Measurements from ENCODE around the gene COLQ. TPM values are rescaled to one million over a fixed set of nuclear protein-coding genes. Genes with fewer than 3 reads are reported as not detected.

Gene COLQ
- total and polyA plus RNA-seq, 12 donors, result 0.60 to 7.7 (median 2.0) TPM; not detected in 1

DNA sequence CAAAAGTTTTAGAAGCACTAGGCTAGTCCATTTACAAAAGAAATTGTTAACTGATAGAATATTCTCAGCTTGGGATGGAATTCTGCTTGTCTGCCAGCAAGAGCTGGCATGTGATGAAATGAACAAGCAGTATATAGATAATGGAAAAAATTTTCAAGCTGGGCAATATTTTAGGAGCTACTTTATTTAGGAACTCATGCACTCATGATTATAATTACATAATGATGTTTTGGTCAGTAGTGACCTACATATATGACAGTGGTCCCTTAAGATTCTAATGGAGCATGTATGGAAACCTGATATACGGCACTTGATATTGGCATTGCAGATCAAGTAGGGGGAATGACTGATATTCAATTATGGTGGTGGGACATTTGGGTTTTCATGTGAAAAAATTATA lies 88.0 kb downstream of the COLQ start:
- TF ChIP-seq, protein P1, sequence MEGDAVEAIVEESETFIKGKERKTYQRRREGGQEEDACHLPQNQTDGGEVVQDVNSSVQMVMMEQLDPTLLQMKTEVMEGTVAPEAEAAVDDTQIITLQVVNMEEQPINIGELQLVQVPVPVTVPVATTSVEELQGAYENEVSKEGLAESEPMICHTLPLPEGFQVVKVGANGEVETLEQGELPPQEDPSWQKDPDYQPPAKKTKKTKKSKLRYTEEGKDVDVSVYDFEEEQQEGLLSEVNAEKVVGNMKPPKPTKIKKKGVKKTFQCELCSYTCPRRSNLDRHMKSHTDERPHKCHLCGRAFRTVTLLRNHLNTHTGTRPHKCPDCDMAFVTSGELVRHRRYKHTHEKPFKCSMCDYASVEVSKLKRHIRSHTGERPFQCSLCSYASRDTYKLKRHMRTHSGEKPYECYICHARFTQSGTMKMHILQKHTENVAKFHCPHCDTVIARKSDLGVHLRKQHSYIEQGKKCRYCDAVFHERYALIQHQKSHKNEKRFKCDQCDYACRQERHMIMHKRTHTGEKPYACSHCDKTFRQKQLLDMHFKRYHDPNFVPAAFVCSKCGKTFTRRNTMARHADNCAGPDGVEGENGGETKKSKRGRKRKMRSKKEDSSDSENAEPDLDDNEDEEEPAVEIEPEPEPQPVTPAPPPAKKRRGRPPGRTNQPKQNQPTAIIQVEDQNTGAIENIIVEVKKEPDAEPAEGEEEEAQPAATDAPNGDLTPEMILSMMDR (IDR thresholded peaks at IDR 0.05), result no peak
- no peak for TF ChIP-seq POLR2A (IDR thresholded peaks at IDR 0.05)
- DNase-seq, result no peak
- Histone ChIP-seq H3K36me3 (replicated peaks in 1 of 2) (peaks cover 0 to 80% of the 10 kb centered on the region in 2 donors), H3K9me3 (replicated peaks in 1 of 3) (no peaks in the 10 kb centered on the region), H3K4me3 (no peak overlapping the region), H3K27ac (no peak overlapping the region), H3K27me3 (no peaks in the 10 kb centered on the region), H3K4me1 (replicated peaks in 1 of 2) (peaks cover 0 to 15% of the 10 kb centered on the region in 2 donors)
- WGBS, 4 donors, result 86 to 100% (median 93%) methylated on average over 1 of the region's 1 CpG
- intact Hi-C loops (cut with DNase I), result loop anchor here (5.0 to 10.0 kb wide), 2 partner anchors 121 to 124 kb away; no protein-coding TSS in a partner anchor

DNA sequence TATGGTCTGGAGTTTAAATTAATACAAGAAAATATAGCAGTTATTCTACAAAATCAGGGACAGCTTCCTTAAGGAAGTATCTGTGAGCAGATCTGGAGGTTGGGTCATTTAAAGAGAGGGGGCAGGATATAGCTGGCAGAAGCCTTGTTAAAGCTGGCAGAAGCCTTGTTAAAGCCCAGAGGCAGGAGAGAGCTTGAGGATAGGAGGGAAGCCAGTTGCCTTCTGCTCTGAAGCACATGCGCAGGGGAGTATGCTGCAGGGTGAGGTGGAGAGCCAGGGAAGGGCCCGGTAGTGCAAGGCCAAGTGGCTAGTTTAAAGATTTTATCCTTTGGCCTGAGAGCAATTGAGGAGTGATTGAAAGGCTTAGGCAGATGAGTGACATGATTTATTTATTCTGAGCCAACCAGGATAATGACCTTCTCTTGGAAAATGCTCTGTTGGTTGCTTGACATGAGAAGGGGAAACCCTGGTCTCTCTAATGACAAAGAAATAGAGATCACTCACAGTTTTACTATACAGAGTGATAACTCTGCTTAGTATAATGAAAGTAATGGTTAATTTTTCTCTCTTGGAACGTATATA lies 90.2 kb downstream of the COLQ start:
- WGBS, 4 donors, result 68 to 74% (median 71%) methylated on average over 3 of the region's 3 CpGs
- TF ChIP-seq, protein P1 (IDR thresholded peaks at IDR 0.05), result no peak
- no peak for TF ChIP-seq POLR2A (IDR thresholded peaks at IDR 0.05)
- Histone ChIP-seq H3K9me3 (replicated peaks in 1 of 3) (no peaks in the 10 kb centered on the region), H3K27ac (no peak overlapping the region), H3K36me3 (replicated peaks in 1 of 2) (peaks cover 0 to 59% of the 10 kb centered on the region in 2 donors), H3K4me1 (replicated peaks in 1 of 2) (peaks cover 6 to 26% of the 10 kb centered on the region in 2 donors), H3K4me3 (no peak overlapping the region), H3K27me3 (no peaks in the 10 kb centered on the region)
- DNase-seq, result peak in 1 of 7 donors; percentile 27
- intact Hi-C loops (cut with DNase I), result loop anchor here (5.0 to 10.0 kb wide), 2 partner anchors 123 to 126 kb away; no protein-coding TSS in a partner anchor

DNA sequence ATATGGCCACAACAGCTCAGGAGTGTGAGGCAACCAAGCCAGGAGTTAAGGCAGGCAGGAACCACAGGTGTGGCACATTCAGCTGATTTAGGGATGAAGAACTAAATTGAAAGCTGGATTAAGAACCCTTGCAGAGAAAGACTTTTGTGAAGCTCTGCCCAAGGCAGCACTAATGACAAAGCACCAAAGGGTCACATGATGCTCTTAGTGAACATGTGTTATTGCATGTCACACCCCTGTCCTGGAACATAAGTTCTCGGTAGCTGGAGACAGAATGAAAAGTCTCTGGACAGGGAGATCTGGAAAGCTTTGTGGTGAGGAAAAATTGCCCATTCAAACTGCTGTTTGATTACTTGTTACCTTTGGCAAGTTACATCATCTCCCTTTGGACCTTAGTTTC lies 90.9 kb downstream of the COLQ start:
- no peaks in the 10 kb centered on the region for H3K27me3 ChIP-seq
- no peaks in the 10 kb centered on the region for H3K9me3 ChIP-seq (replicated peaks in 1 of 3)
- no peak for DNase-seq
- no peak overlapping the region for H3K4me3 ChIP-seq
- intact Hi-C loops (cut with DNase I), result loop anchor here (5.0 to 10.0 kb wide), 2 partner anchors 124 to 127 kb away; no protein-coding TSS in a partner anchor
- 70 to 87% (median 76%) methylated on average over 1 of the region's 1 CpG for WGBS, 4 donors
- H3K27ac ChIP-seq, result no peak overlapping the region
- TF ChIP-seq POLR2A (IDR thresholded peaks at IDR 0.05), result no peak
- TF ChIP-seq, protein P1 (IDR thresholded peaks at IDR 0.05), result no peak
- peaks cover 8 to 33% of the 10 kb centered on the region in 2 donors for H3K4me1 ChIP-seq (replicated peaks in 1 of 2)
- H3K36me3 ChIP-seq (replicated peaks in 1 of 2), result peaks cover 0 to 51% of the 10 kb centered on the region in 2 donors

DNA sequence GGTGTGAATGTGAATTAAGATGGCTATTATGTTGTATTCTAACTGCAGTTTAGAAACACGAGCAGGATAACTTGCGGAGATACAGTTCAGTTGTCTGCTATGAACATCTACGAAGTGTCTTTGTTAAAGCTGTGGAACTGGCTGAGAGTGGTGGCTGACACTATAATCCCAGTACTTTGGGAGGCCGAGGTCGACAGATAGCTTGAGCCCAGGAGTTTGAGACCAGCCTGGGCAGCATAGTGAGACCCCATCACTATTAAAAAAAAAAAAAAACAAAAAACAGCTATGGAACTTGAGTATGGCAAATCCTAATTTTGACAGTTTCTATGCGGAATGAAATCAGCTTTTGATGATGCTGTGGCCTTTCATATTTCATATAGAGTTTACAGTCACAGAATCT lies 92.4 kb downstream of the COLQ start:
- Histone ChIP-seq H3K27me3 (no peaks in the 10 kb centered on the region), H3K27ac (no peak overlapping the region), H3K36me3 (replicated peaks in 1 of 2) (peaks cover 0 to 36% of the 10 kb centered on the region in 2 donors), H3K4me1 (replicated peaks in 1 of 2) (peaks cover 8 to 39% of the 10 kb centered on the region in 2 donors), H3K4me3 (peak overlapping the region in 1 of 4 donors; percentile 83), H3K9me3 (replicated peaks in 1 of 3) (no peaks in the 10 kb centered on the region)
- intact Hi-C loops (cut with DNase I), result no loop called here
- no peak for DNase-seq
- 88 to 95% (median 91%) methylated on average over 6 of the region's 6 CpGs for WGBS, 4 donors
- TF ChIP-seq, protein P1 (IDR thresholded peaks at IDR 0.05), result no peak
- TF ChIP-seq POLR2A (IDR thresholded peaks at IDR 0.05), result no peak

Data from adrenal gland (tissue), 12 donors.